HL-60 (cell line): ENCODE results near the gene KIAA1755.
A peak's percentile ranks its signal among the peaks of the same experiment; 100 is the strongest.

ENCODE experiments used
- DNase-seq, 2 experiments: peaks; one replicate each; pipeline ENCODE4 v3.0.0-alpha.2; 2010 to 2020; ENCODE audit warnings: low read depth in 1 of 2, low spot score in 1 of 2
- H3K27ac ChIP-seq: fragments of 250-450 bp; sonication (Bioruptor Pico); replicated peaks from 2 replicates; pipeline ENCODE4 v1.5.1; 2020; ENCODE audit warnings: mild to moderate bottlenecking, moderate library complexity
- H3K27me3 ChIP-seq: fragments of 250-450 bp; sonication (Bioruptor Pico); 2 replicates; pipeline ENCODE4 v1.5.1; 2021; ENCODE audit warnings: mild to moderate bottlenecking, moderate library complexity; ENCODE audit not compliant: insufficient read depth, poor library complexity, severe bottlenecking
- H3K4me3 ChIP-seq: replicated peaks from 2 replicates; pipeline ENCODE4 v1.5.1; 2011; ENCODE audit warnings: mild to moderate bottlenecking, control low read depth, low read length; ENCODE audit not compliant: insufficient read depth
- GABPA ChIP-seq: IDR thresholded peaks from 2 replicates; pipeline ENCODE4 v1.6.1; 2012; ENCODE audit warnings: low read depth
- POLR2AphosphoS5 ChIP-seq: IDR thresholded peaks from 2 replicates; pipeline ENCODE4 v1.6.1; 2012; ENCODE audit warnings: low read depth
- REST ChIP-seq: IDR thresholded peaks from 2 replicates; pipeline ENCODE4 v1.6.1; 2012; ENCODE audit warnings: low read depth; ENCODE audit not compliant: insufficient replicate concordance
- SPI1 ChIP-seq: IDR thresholded peaks from 2 replicates; pipeline ENCODE4 v1.6.1; 2012; ENCODE audit warnings: low read depth, mild to moderate bottlenecking, borderline replicate concordance
- TF ChIP-seq, protein P1 (sequence below): IDR thresholded peaks from one replicate; pipeline ENCODE4 v1.5.1; 2011; ENCODE audit warnings: low read length, control low read depth, inconsistent platforms; ENCODE audit not compliant: insufficient read depth

The KIAA1755 gene

DNA sequence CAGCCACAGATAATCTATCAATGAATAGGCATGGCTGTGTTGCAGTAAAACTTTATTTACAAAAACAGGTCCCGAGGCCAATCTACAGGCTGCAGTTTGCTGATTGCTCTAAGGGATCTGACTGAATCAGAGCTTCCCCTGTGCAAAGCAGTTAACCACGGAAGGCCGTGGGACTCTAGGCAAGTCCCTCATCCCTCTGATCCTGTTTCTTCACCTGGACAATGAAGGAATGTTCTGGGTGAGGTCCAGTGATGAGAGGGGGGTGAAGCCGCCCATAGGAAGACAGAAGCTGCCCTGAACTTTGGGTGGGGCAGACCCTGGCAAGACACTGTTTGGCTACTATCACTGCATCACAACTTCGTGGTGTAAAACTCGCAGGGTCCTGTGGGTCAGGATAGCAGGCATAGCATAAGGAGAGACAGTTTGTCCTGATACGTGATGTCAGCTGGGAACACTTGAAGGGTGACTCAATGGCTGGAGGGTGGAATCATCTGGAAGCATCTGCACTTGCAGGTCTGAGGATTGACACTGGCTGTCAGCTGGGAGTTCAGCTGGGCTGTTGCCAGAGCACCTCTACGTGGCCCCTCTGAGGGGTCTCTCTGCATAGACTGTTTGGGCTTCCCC lies 62.2 kb downstream of the KIAA1755 start:
- TF ChIP-seq SPI1 (no peak), POLR2AphosphoS5 (no peak), GABPA (no peak), REST (no peak)
- TF ChIP-seq, protein P1, sequence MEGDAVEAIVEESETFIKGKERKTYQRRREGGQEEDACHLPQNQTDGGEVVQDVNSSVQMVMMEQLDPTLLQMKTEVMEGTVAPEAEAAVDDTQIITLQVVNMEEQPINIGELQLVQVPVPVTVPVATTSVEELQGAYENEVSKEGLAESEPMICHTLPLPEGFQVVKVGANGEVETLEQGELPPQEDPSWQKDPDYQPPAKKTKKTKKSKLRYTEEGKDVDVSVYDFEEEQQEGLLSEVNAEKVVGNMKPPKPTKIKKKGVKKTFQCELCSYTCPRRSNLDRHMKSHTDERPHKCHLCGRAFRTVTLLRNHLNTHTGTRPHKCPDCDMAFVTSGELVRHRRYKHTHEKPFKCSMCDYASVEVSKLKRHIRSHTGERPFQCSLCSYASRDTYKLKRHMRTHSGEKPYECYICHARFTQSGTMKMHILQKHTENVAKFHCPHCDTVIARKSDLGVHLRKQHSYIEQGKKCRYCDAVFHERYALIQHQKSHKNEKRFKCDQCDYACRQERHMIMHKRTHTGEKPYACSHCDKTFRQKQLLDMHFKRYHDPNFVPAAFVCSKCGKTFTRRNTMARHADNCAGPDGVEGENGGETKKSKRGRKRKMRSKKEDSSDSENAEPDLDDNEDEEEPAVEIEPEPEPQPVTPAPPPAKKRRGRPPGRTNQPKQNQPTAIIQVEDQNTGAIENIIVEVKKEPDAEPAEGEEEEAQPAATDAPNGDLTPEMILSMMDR, result no peak
- DNase-seq, result no peak
- H3K27ac ChIP-seq, result no peak overlapping the region; the same call in 1 of the 2 replicates
- no peaks in the 10 kb centered on the region for H3K27me3 ChIP-seq
- no peak overlapping the region for H3K4me3 ChIP-seq

- peak overlapping the region; percentile 66 for H3K27ac ChIP-seq
- H3K27me3 ChIP-seq, result no peaks in the 10 kb centered on the region
- no peak overlapping the region for H3K4me3 ChIP-seq
- TF ChIP-seq, protein P1, result no peak
- TF ChIP-seq POLR2AphosphoS5 (no peak), GABPA (no peak), SPI1 (no peak), REST (no peak)
- DNase-seq, result no peak
Observed at GRCh38 chr20:38197619-38198018, 62.9 kb downstream of the KIAA1755 start.

GRCh38 chr20:38197217-38197616 lies 63.3 kb downstream of the KIAA1755 start:
- TF ChIP-seq GABPA, result no peak
- TF ChIP-seq, protein P1, result no peak
- TF ChIP-seq POLR2AphosphoS5, result no peak
- no peak for TF ChIP-seq REST
- no peak for TF ChIP-seq SPI1
- peak in 1 of 2 experiments; percentile 20 for DNase-seq
- Histone ChIP-seq H3K27ac (peak overlapping the region; percentile 66), H3K27me3 (no peaks in the 10 kb centered on the region), H3K4me3 (no peak overlapping the region)
